T-helper 2 cell treated with Interferon-gamma antibody and Interleukin-4, amounts not matched to agents 5 μg/mL and 100 μg/mL, for 36 hours (primary cell): ENCODE data around the gene RPS8.
"Not testable (repeated sequence)": the region's sequence is repeated elsewhere in the genome, so short reads cannot be mapped to it uniquely, and the experiment has no call there.

Source experiments
- DNase-seq: peaks from one replicate; pipeline ENCODE4 v3.0.0; 2021; ENCODE audit warnings: low spot score
- H3K27ac Mint-ChIP-seq: one replicate; pipeline ENCODE4 v1.8.0; 2021; ENCODE audit warnings: mild to moderate bottlenecking, mixed read lengths
- H3K27me3 Mint-ChIP-seq: one replicate; pipeline ENCODE4 v1.8.0; 2021; ENCODE audit warnings: low read depth, mixed read lengths
- H3K36me3 Mint-ChIP-seq: one replicate; pipeline ENCODE4 v1.8.0; 2021; ENCODE audit warnings: low read depth, mixed read lengths
- H3K4me1 Mint-ChIP-seq: one replicate; pipeline ENCODE4 v1.8.0; 2021; ENCODE audit warnings: low read depth, mixed read lengths
- H3K4me3 Mint-ChIP-seq: one replicate; pipeline ENCODE4 v1.8.0; 2022; ENCODE audit warnings: mild to moderate bottlenecking, moderate library complexity, mixed read lengths
- H3K9me3 Mint-ChIP-seq: one replicate; pipeline ENCODE4 v1.8.0; 2021; ENCODE audit warnings: mixed read lengths

The RPS8 gene

DNA sequence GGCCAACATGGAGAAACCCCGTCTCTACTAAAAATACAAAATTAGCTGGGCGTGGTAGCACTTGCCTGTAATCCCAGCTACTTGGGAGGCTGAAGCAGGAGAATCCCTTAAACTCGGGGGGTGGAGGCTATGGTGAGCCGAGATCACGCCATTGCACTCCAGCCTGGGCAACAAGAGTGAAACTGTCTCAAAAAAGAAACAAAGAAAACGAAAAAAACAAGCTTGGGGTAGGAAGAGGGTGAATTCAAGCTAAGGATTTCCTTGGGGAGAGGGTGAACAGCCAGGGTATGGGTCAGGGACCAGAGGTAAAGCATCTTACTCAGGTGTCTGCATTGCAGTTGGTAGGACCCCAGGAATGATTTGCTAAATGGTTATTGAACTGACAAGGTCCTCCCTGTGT lies 8.9 kb upstream of the RPS8 start:
- not testable (repeated sequence) for H3K27me3 Mint-ChIP-seq, H3K27ac Mint-ChIP-seq, DNase-seq, H3K9me3 Mint-ChIP-seq, H3K4me3 Mint-ChIP-seq, H3K4me1 Mint-ChIP-seq
- peaks cover 36% of the 10 kb centered on the region for H3K36me3 Mint-ChIP-seq

DNA sequence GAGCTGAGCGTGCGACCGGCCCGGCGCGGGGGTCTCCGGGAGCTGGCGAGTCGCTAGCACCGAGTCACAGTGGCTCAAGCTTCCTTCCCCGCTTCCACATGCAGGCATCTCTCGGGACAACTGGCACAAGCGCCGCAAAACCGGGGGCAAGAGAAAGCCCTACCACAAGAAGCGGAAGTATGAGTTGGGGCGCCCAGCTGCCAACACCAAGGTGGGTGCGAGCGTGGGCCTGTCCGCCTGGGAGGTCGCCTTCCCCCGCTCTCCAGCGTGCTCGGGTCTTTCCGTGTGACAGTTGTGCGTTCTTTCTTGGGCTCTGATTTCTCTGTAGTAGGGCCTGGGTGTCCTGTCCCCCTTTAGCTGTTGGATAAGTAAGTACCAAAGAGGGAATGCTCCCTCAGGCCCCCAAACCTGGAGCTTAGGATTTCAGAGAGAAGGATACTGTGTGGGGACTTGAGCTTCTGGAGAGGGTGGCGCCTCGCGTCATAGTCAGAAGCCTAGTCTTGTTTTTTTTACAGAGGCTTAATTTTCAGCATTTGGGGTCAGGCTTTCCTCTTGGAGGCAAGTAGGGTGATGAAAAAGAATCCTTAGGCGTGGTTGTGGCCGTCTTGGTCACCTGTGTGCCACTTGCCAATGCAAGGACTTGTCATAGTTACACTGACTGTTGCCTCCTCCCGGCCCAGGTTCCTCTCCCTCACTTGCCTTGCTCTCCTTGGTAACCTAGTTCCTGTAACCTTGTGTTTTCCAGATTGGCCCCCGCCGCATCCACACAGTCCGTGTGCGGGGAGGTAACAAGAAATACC lies 790 bp downstream of the RPS8 start:
- DNase-seq = peak; percentile 27
- Mint-ChIP-seq H3K36me3 (peaks cover 55% of the 10 kb centered on the region), H3K4me1 (peaks cover 30% of the 10 kb centered on the region), H3K9me3 (no peaks in the 10 kb centered on the region), H3K27me3 (no peaks in the 10 kb centered on the region), H3K27ac (peak overlapping the region; percentile 94), H3K4me3 (peak overlapping the region; percentile 94)

DNA sequence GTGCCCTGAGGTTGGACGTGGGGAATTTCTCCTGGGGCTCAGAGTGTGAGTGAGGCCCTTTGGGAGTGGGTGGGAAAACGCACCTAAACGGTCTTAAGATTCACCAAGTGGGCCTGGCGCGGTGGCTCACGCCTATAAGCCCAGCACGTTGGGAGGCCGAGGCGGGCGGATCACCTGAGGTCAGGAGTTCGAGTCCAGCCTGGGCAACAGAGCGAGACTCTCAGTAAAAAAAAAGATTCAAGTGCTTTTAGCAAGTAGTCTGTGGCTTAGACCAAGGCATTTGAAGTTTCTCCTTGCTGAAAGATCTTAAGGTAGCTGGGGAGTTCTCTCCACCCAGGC lies 1.4 kb downstream of the RPS8 start:
- peaks cover 31% of the 10 kb centered on the region for H3K4me1 Mint-ChIP-seq
- peak overlapping the region; percentile 94 for H3K27ac Mint-ChIP-seq
- H3K9me3 Mint-ChIP-seq = no peaks in the 10 kb centered on the region
- H3K27me3 Mint-ChIP-seq = no peaks in the 10 kb centered on the region
- no peak for DNase-seq
- peaks cover 60% of the 10 kb centered on the region for H3K36me3 Mint-ChIP-seq
- peak overlapping the region; percentile 94 for H3K4me3 Mint-ChIP-seq

DNA sequence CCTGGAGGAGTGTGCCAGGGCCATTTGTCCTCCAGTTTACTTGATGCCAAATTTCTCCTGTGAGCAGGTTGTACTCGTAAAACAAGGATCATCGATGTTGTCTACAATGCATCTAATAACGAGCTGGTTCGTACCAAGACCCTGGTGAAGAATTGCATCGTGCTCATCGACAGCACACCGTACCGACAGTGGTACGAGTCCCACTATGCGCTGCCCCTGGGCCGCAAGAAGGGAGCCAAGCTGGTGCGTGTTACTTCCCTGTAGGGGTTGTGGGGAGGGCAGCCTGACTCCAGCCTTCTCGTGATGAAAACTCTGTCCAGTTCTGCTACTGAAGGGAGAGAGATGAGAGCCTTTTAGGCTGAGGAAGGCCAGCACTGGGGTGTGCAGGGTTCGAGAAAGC lies 2.2 kb downstream of the RPS8 start:
- Mint-ChIP-seq H3K4me1 (peaks cover 31% of the 10 kb centered on the region), H3K36me3 (peaks cover 64% of the 10 kb centered on the region), H3K27me3 (no peaks in the 10 kb centered on the region), H3K9me3 (no peaks in the 10 kb centered on the region), H3K27ac (peak overlapping the region; percentile 62), H3K4me3 (peak overlapping the region; percentile 94)
- DNase-seq = no peak

DNA sequence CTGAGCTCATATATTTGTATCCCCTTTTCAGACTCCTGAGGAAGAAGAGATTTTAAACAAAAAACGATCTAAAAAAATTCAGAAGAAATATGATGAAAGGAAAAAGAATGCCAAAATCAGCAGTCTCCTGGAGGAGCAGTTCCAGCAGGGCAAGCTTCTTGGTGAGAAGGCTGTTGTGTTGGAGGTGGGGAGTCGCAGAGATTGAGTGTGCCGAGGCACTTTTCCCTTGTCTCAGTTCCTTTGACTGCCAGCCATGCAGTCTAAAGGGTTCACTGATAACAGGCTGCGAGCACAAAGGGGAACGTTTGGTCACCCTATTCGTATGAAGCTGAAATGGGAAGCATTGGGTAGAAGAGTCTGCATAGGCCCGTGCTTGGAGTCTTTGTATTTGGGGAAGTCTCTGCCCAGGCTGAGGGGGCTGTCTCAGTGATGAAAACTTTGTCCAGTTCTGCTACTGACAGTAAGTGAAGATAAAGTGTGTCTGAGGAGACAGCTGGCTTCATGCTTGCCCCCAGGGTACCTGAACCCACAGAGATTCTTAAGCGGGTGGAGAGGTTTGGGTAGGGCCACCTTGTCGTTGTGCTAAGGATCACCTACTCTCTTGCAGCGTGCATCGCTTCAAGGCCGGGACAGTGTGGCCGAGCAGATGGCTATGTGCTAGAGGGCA lies 2.8 kb downstream of the RPS8 start:
- Mint-ChIP-seq H3K4me3 (peak overlapping the region; percentile 94), H3K36me3 (peaks cover 67% of the 10 kb centered on the region)

DNA sequence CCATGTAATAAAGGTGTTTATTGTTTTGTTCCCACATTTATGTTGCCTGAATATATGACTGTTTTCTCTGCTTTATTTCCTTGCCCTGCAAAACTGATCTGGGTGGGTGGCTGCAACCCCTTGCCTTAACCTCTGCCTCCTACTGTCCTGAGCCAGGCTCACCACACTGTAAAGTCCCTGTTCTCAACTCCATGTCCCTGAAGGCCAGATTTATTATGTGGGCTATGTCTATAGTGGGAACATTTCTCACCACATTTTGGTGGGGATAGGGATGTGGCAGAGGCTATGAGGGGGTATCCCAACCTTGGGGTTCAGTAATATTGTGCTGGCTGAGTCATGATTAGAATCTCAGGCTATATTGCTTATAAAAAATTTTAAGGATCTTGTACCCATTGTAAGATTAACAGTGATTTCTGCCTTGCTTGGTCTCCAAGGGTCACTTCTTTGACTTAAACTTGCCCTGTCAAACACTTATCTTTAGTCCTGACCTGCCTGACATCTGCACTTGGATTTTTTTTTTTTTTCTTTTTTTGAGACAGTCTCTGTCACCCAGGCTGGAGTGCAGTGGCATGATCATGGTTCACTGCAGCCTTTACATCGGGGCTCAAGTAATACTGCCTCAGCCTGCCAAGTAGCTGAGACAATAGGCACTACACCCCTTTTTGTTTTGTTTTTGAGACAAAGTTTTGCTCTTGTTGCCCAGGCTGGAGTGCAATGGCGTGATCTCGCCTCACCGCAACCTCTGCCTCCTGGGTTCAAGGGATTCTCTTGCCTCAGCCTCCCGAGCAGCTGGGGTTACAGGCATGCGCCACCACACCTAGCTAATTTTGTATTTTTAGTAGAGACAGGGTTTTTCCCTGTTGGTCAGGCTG lies 3.6 kb downstream of the RPS8 start:
- Mint-ChIP-seq H3K36me3 (peaks cover 71% of the 10 kb centered on the region), H3K4me1 (peaks cover 36% of the 10 kb centered on the region), H3K4me3 (peak overlapping the region; percentile 94), H3K27me3 (no peaks in the 10 kb centered on the region), H3K9me3 (no peaks in the 10 kb centered on the region), H3K27ac (peak overlapping the region; percentile 49)
- no peak for DNase-seq

More for the DNA sequence above, 2.8 kb downstream of the RPS8 start:
- Mint-ChIP-seq H3K4me1 (peaks cover 31% of the 10 kb centered on the region), H3K27me3 (no peaks in the 10 kb centered on the region), H3K27ac (peak overlapping the region; percentile 62), H3K9me3 (no peaks in the 10 kb centered on the region)
- no peak for DNase-seq

DNA sequence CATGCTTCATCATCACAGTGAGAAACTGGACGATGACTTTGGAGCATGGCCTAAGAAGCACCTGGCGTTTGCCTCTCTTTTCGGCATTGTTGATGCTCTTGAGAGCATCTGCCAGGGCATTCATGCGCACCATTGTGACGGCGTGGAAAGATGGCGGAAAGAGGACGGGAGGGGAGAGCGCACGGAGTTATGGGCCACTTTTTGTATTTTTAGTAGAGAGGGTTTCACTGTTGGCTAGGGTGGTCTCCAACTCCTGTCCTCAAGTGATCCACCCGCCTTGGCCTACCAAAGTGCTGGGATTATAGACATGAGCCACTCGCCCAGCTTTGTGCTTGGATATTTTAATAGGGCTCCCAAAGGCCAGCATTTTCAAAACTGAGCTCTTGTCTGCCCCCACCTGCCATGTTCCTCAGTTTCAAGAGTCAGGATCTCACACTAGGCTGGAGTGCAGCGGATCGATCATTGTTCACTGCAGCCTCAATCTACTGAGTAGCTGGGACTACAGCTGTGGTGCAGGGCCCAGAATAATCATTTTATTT lies 5.3 kb downstream of the RPS8 start:
- DNase-seq = no peak
- Mint-ChIP-seq H3K9me3 (no peaks in the 10 kb centered on the region), H3K4me1 (peaks cover 39% of the 10 kb centered on the region), H3K27ac (peak overlapping the region; percentile 45), H3K4me3 (no peak overlapping the region), H3K36me3 (peaks cover 67% of the 10 kb centered on the region), H3K27me3 (no peaks in the 10 kb centered on the region)

DNA sequence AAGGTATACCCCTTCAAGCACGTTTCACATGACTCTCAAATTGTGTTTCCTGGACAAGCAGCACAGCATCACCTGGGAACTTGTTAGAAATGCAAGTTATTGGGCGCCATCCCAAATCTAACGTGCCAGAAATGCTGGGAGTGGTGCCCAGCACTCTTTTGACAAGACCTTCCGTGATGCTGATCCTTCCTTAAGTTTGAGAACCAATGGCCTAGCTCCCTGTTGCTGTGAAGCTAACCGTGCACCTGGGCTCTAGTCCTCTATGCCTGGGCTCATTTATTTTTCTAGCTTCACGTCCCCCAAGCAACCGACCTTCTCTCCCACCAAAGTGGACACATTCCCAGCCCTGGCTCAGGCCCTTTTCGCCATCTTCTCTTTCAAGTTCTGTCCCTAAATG lies 8.4 kb downstream of the RPS8 start:
- H3K36me3 Mint-ChIP-seq = peaks cover 37% of the 10 kb centered on the region
- H3K4me1 Mint-ChIP-seq = peaks cover 31% of the 10 kb centered on the region
- no peak for DNase-seq
- no peaks in the 10 kb centered on the region for H3K9me3 Mint-ChIP-seq
- H3K27me3 Mint-ChIP-seq = no peaks in the 10 kb centered on the region
- peak overlapping the region; percentile 53 for H3K4me3 Mint-ChIP-seq
- peak overlapping the region; percentile 49 for H3K27ac Mint-ChIP-seq

DNA sequence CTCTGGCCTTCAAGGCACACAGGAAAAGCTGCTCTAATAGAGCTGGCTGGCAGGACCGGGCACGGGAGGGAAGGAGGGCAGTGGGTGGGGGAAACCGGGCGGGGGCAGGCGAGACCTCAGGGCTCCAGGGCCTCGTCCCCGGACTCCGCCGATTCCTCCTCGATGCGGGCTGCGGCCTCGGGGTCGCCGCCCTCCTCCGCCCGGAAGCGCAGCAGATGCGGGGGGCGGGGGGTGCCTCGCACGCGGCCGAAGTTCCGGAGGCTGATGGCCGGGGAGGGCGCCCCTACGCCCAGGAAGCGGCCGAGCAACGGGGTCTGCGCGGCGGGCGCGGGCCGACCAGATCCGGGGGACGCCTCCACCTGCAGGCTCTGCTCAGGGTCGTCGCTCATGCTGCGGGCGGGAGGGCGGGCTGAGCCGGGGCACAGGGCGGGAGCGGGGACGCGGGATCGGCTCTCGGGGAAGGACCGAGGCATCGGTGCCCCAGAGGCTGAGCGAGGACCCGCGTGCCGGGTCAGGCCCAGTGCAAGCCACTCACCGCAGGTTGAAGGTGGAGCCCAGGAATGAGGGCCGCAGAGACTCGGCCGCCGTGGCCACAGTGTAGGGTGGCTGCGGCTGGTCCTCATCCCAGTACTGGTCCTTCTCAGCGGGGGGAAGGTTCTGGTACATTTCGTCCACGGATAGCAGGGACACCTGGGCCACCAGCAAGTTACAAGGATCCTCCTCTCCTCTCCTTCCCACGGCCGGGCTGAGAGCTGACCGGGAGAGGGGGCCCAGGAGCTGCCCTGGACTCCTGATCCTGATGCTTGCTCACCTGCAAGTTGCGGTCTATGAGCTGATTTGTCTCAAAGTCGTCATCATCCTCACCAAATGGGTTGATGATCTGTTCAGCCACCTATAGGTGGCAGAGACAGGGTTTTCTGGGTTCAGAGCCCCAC lies 9.0 kb downstream of the RPS8 start:
- Mint-ChIP-seq H3K27ac (peak overlapping the region; percentile 60), H3K4me1 (peaks cover 29% of the 10 kb centered on the region), H3K4me3 (peak overlapping the region; percentile 67), H3K27me3 (no peaks in the 10 kb centered on the region), H3K36me3 (peaks cover 32% of the 10 kb centered on the region), H3K9me3 (no peaks in the 10 kb centered on the region)
- DNase-seq = no peak

DNA sequence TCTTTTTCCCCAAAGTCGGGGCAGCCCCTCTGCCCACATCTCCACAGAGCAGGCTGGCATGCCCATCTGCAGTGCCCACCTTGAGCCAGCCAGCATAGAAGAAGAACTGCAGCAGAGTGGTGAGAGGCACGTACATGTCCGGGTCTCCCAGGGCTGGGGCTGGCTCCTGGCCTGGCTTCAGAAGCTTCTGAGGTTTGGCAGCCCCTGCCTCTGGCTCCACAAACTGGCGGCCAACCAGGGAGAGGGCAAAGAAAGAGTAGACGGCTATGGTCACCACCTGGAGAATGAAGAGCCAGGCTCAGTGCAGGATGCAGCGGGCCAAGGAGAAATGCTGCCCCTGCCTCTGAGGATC lies 9.7 kb downstream of the RPS8 start:
- Mint-ChIP-seq H3K9me3 (no peaks in the 10 kb centered on the region), H3K27ac (peak overlapping the region; percentile 60), H3K36me3 (peaks cover 27% of the 10 kb centered on the region), H3K4me3 (peak overlapping the region; percentile 67), H3K4me1 (peaks cover 29% of the 10 kb centered on the region), H3K27me3 (no peaks in the 10 kb centered on the region)
- no peak for DNase-seq

DNA sequence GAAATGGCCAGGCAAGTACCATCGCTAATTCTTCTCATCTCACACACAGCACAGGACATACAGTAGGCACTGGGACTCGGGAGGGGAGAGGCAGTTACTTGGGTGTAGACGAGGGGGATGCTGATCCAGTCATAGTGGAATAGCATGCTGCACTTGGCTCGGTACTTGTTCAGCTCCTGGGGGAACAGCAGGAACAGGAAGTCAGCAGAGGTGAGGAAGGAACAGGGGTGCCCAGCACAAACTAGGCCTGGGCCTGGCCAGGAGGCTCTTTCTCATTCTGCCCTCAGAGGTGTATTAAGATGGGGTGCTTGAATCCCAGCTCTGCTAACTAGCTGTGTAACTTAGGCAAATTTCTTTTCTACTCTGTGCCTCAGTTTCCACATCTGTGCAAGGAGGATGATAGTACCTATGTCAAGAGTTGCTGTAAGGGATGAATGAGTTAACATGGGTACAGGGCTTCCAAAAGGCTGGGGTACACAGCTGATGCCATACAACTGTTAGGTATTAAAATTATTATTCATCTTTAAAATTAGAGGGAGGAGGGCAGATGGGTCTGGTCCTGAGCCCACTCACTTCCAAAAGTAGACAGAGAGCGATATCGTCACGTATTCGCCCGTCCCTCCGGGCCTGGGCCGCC lies 10.3 kb downstream of the RPS8 start:
- peaks cover 26% of the 10 kb centered on the region for H3K4me1 Mint-ChIP-seq
- peaks cover 21% of the 10 kb centered on the region for H3K36me3 Mint-ChIP-seq
- DNase-seq = no peak
- H3K4me3 Mint-ChIP-seq = peak overlapping the region; percentile 67
- H3K27me3 Mint-ChIP-seq = no peaks in the 10 kb centered on the region
- H3K9me3 Mint-ChIP-seq = no peaks in the 10 kb centered on the region
- H3K27ac Mint-ChIP-seq = peak overlapping the region; percentile 60

DNA sequence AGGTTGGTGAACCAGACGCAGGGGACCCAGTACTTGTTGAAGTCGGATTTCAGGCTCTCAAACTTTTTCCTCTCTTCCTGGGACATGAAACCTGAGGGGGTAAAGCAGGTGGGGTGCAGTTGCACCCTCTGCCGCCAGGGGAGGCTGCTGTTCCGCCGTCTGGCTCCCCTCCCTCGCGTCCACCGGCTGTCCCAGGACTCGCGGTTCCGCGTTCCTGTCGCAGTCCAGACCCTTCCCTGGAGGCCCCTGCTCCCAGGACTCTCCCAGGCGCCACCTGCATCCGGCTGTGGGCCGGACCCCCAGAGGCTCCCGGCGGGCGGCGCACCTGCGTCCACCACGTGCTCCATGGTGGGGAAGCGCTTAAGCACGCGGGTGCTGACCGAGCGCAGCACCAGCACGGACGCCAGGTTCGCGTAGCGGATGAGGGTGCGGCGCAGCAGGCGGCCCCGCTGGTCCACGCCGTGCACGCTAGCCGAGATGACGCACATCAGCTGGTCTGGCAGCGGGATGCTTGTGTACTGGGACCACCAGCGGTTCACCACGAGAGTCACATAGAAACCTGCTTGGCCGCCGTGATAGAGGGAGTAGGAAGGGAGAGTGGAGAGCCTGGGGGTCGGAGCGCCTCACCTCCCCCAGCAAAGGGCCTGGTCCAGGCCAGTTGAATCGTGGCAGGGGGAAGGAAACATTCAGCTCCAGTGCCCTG lies 10.9 kb downstream of the RPS8 start:
- peak overlapping the region; percentile 60 for H3K27ac Mint-ChIP-seq
- no peaks in the 10 kb centered on the region for H3K27me3 Mint-ChIP-seq
- H3K9me3 Mint-ChIP-seq = no peaks in the 10 kb centered on the region
- peaks cover 24% of the 10 kb centered on the region for H3K4me1 Mint-ChIP-seq
- peaks cover 14% of the 10 kb centered on the region for H3K36me3 Mint-ChIP-seq
- peak overlapping the region; percentile 67 for H3K4me3 Mint-ChIP-seq
- peak; percentile 69 for DNase-seq
